GM19468 (cell line): ENCODE measurements around the gene SDE2.
A peak's percentile ranks its signal among the peaks of the same experiment; 100 is the strongest.
"Not testable (repeated sequence)": the region's sequence is repeated elsewhere in the genome, so short reads cannot be mapped to it uniquely, and the experiment has no call there.

Experiments used
- ATAC-seq: cut with Tn5 transposase; IDR thresholded peaks from one replicate; pipeline ENCODE4 v1.9.1; 2021; ENCODE audit warnings: mild to moderate bottlenecking, moderate library complexity, moderate number of reproducible peaks; ENCODE audit not compliant: unreplicated experiment; ENCODE audit errors: extremely low read depth

Gene SDE2

GRCh38 chr1:225946803-225947202 is 52.3 kb downstream of the SDE2 start:
- ATAC-seq: no peak

- ATAC-seq: no peak
Measured at GRCh38 chr1:225946082-225946620, 53.0 kb downstream of the SDE2 start.

GRCh38 chr1:225945564-225945963 is 53.6 kb downstream of the SDE2 start:
- ATAC-seq: no peak

- ATAC-seq: peak; percentile 38
Measured at GRCh38 chr1:225944951-225945350, 54.2 kb downstream of the SDE2 start.

- ATAC-seq: no peak
Measured at GRCh38 chr1:225944387-225944786, 54.8 kb downstream of the SDE2 start.

GRCh38 chr1:225943582-225943981 is 55.6 kb downstream of the SDE2 start:
- no peak for ATAC-seq

- peak; percentile 71 for ATAC-seq
Measured at GRCh38 chr1:225942574-225942973, 56.6 kb downstream of the SDE2 start.

GRCh38 chr1:225941942-225942222 is 57.3 kb downstream of the SDE2 start:
- ATAC-seq: no peak

- ATAC-seq: no peak
Measured at GRCh38 chr1:225941187-225941941, 57.8 kb downstream of the SDE2 start, which contains the start of gene LEFTY2. Gene LEFTY2, minus strand, starts transcription at chr1:225941220. Its CDS starts 80 bp downstream, at chr1:225941140.

- ATAC-seq: no peak
Measured at GRCh38 chr1:225940385-225941151, 58.6 kb downstream of the SDE2 start.

- ATAC-seq: not testable (repeated sequence)
Measured at GRCh38 chr1:225939939-225940310, 59.2 kb downstream of the SDE2 start.

GRCh38 chr1:225939097-225939938 is 59.8 kb downstream of the SDE2 start:
- ATAC-seq: not testable (repeated sequence)

GRCh38 chr1:225937048-225937968 is 61.8 kb downstream of the SDE2 start:
- ATAC-seq: no peak

GRCh38 chr1:225936523-225936922 is 62.6 kb downstream of the SDE2 start:
- ATAC-seq: no peak

- ATAC-seq: not testable (repeated sequence)
Measured at GRCh38 chr1:225936086-225936485, 63.1 kb downstream of the SDE2 start.

GRCh38 chr1:225934711-225935110 is 64.4 kb downstream of the SDE2 start:
- ATAC-seq: no peak

GRCh38 chr1:225933072-225933471 is 66.1 kb downstream of the SDE2 start:
- ATAC-seq: no peak
